ENCODE results near the gene ARL15. TPM values are rescaled to one million over a fixed set of nuclear protein-coding genes. Genes with fewer than 3 reads are reported as not detected.

The ARL15 gene
- polyA plus RNA-seq, 1 of the 3 experiments (the other 2 are of a cell fraction): 6.4 TPM

DNA sequence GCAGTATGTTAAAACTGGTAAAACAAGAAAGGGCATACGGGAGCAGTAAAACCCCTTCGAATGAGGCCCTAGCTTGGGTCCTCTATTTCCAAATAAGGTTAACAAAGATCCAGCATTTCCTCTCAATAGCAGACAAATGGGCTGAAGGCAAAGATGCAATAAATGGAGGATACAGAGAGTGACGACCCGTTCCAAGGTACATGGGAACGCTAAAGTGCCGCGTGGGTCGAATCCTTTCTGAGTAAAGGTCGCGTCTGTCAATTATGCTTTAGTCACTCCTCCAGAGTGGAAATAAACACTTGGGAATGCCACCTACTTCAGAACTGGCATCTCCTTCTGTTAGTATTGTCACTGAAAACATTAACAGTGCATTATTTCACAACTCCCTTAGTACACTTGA lies 24.7 kb downstream of the ARL15 start:
- Histone ChIP-seq H3K9ac (no peak overlapping the region), H3K36me3 (replicated peaks in 1 of 2; ENCODE audit: control insufficient read depth in 1 of 2, insufficient read depth in 2 of 2, low read length in 1 of 2) (no peaks in the 10 kb centered on the region), H3K9me2 (no peaks in the 10 kb centered on the region), H3K27ac (ENCODE audit: low read depth in 2 of 2, low read length in 1 of 2) (no peak overlapping the region), H3K4me3 (ENCODE audit: low read depth in 2 of 2, low read length in 1 of 2) (no peak overlapping the region), H3K27me3 (ENCODE audit: insufficient read depth) (no peaks in the 10 kb centered on the region), H3K9me3 (no peaks in the 10 kb centered on the region), H3F3A (replicated peaks; ENCODE audit: insufficient read depth) (no peaks in the 10 kb centered on the region), H3K4me2 (no peak overlapping the region), H4K20me1 (ENCODE audit: insufficient read depth) (no peaks in the 10 kb centered on the region), H3K79me2 (ENCODE audit: insufficient read depth) (peaks cover 4% of the 10 kb centered on the region), H3K4me1 (ENCODE audit: control insufficient read depth in 1 of 2, insufficient read depth in 2 of 2, low read depth in 1 of 2, low read length in 1 of 2) (peaks cover 0 to 2% of the 10 kb centered on the region in 2 experiments; a peak in 1 of 4 replicates), H2AFZ (ENCODE audit: low read depth) (no peak overlapping the region)
- no peak for DNase-seq
- POLR2A ChIA-PET: no interaction called here
- WGBS (ENCODE audit: low lambda C conversion rate): 92% methylated on average over 10 of the region's 10 CpGs
- TF ChIP-seq FOXJ3 (CRISPR knock-in tag; IDR thresholded peaks at IDR 0.05) (no peak), JUND (IDR thresholded peaks at IDR 0.05) (no peak), RAD21 (IDR thresholded peaks at IDR 0.05; ENCODE audit: low read length) (no peak), GATA2 (CRISPR knock-in tag; IDR thresholded peaks at IDR 0.05) (no peak), ELF1 (IDR thresholded peaks at IDR 0.05) (no peak), MEF2A (IDR thresholded peaks at IDR 0.05; ENCODE audit: borderline replicate concordance, low read depth) (no peak), RCOR1 (IDR thresholded peaks at IDR 0.05; ENCODE audit: low read length) (no peak), RXRA (IDR thresholded peaks at IDR 0.05; ENCODE audit: borderline replicate concordance, low read depth) (no peak)
- TF ChIP-seq, protein P1, sequence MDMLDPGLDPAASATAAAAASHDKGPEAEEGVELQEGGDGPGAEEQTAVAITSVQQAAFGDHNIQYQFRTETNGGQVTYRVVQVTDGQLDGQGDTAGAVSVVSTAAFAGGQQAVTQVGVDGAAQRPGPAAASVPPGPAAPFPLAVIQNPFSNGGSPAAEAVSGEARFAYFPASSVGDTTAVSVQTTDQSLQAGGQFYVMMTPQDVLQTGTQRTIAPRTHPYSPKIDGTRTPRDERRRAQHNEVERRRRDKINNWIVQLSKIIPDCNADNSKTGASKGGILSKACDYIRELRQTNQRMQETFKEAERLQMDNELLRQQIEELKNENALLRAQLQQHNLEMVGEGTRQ (IDR thresholded peaks at IDR 0.05; ENCODE audit: borderline replicate concordance, low read depth, low read length): no peak
- TF ChIP-seq, protein P2, sequence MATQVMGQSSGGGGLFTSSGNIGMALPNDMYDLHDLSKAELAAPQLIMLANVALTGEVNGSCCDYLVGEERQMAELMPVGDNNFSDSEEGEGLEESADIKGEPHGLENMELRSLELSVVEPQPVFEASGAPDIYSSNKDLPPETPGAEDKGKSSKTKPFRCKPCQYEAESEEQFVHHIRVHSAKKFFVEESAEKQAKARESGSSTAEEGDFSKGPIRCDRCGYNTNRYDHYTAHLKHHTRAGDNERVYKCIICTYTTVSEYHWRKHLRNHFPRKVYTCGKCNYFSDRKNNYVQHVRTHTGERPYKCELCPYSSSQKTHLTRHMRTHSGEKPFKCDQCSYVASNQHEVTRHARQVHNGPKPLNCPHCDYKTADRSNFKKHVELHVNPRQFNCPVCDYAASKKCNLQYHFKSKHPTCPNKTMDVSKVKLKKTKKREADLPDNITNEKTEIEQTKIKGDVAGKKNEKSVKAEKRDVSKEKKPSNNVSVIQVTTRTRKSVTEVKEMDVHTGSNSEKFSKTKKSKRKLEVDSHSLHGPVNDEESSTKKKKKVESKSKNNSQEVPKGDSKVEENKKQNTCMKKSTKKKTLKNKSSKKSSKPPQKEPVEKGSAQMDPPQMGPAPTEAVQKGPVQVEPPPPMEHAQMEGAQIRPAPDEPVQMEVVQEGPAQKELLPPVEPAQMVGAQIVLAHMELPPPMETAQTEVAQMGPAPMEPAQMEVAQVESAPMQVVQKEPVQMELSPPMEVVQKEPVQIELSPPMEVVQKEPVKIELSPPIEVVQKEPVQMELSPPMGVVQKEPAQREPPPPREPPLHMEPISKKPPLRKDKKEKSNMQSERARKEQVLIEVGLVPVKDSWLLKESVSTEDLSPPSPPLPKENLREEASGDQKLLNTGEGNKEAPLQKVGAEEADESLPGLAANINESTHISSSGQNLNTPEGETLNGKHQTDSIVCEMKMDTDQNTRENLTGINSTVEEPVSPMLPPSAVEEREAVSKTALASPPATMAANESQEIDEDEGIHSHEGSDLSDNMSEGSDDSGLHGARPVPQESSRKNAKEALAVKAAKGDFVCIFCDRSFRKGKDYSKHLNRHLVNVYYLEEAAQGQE (IDR thresholded peaks at IDR 0.05; ENCODE audit: low read depth, low read length): no peak
- TF ChIP-seq, protein P3, sequence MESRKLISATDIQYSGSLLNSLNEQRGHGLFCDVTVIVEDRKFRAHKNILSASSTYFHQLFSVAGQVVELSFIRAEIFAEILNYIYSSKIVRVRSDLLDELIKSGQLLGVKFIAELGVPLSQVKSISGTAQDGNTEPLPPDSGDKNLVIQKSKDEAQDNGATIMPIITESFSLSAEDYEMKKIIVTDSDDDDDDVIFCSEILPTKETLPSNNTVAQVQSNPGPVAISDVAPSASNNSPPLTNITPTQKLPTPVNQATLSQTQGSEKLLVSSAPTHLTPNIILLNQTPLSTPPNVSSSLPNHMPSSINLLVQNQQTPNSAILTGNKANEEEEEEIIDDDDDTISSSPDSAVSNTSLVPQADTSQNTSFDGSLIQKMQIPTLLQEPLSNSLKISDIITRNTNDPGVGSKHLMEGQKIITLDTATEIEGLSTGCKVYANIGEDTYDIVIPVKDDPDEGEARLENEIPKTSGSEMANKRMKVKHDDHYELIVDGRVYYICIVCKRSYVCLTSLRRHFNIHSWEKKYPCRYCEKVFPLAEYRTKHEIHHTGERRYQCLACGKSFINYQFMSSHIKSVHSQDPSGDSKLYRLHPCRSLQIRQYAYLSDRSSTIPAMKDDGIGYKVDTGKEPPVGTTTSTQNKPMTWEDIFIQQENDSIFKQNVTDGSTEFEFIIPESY (IDR thresholded peaks at IDR 0.05; ENCODE audit: borderline replicate concordance, low read depth): no peak
- TF ChIP-seq, protein P4, sequence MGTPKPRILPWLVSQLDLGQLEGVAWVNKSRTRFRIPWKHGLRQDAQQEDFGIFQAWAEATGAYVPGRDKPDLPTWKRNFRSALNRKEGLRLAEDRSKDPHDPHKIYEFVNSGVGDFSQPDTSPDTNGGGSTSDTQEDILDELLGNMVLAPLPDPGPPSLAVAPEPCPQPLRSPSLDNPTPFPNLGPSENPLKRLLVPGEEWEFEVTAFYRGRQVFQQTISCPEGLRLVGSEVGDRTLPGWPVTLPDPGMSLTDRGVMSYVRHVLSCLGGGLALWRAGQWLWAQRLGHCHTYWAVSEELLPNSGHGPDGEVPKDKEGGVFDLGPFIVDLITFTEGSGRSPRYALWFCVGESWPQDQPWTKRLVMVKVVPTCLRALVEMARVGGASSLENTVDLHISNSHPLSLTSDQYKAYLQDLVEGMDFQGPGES (IDR thresholded peaks at IDR 0.05; ENCODE audit: low read depth, low read length): no peak
- CTCF ChIA-PET: no interaction called here

Data from SK-N-SH (cell line).